ENCODE results near the gene PTPRH. TPM values are rescaled to one million over a fixed set of nuclear protein-coding genes. Genes with fewer than 3 reads are reported as not detected.
"Not testable (repeated sequence)": the region's sequence is repeated elsewhere in the genome, so short reads cannot be mapped to it uniquely, and the experiment has no call there.

PTPRH gene
- total RNA-seq, 6 experiments from 2014 or later = 4.2 to 25.9 (median 12.9) TPM

DNA sequence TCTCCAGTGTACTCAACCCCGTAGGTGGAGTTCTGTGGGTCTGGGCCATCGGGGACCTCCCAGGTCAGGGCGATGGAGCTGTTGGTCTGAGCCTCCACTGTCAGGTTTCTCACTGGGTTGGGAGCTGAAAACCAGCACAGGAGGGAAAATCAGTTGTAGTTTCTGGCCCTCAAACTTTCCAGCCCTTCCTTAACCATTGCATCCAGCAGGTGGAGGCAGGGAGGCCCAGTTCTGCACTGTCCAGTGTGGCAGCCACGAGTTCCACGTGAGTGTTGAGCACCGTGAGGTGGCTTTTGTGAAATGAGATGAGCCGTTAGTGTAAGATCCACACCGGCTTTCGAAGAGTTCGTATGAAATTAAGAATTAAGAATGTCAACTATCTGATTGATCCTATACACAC, 7.1 kb downstream of the PTPRH start:
- WGBS (ENCODE audit: insufficient coverage, low coverage, low lambda C conversion rate, missing lambda C conversion rate) = 72% methylated on average over 6 of the region's 10 CpGs
- intact Hi-C loops (cut with DNase I); H3K36me3 ChIP-seq: not testable (repeated sequence)

GRCh38 chr19:55199620-55200204, 9.6 kb downstream of the PTPRH start:
- no peak for TF ChIP-seq POLR2A (IDR thresholded peaks at IDR 0.05)
- TF ChIP-seq, protein P1, sequence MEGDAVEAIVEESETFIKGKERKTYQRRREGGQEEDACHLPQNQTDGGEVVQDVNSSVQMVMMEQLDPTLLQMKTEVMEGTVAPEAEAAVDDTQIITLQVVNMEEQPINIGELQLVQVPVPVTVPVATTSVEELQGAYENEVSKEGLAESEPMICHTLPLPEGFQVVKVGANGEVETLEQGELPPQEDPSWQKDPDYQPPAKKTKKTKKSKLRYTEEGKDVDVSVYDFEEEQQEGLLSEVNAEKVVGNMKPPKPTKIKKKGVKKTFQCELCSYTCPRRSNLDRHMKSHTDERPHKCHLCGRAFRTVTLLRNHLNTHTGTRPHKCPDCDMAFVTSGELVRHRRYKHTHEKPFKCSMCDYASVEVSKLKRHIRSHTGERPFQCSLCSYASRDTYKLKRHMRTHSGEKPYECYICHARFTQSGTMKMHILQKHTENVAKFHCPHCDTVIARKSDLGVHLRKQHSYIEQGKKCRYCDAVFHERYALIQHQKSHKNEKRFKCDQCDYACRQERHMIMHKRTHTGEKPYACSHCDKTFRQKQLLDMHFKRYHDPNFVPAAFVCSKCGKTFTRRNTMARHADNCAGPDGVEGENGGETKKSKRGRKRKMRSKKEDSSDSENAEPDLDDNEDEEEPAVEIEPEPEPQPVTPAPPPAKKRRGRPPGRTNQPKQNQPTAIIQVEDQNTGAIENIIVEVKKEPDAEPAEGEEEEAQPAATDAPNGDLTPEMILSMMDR (IDR thresholded peaks at IDR 0.05) = no peak
- DNase-seq (no peak), ATAC-seq (no peak)
- intact Hi-C loops (cut with DNase I) = loop anchor here in 1 of 2 donors (10.0 kb wide), 1 partner anchor 55 kb away; the partner anchor contains the start of gene PPP6R1
- Histone ChIP-seq H3K36me3 (peaks cover 0 to 8% (median 3%) of the 10 kb centered on the region in 4 donors), H3K4me3 (no peak overlapping the region), H3K27ac (no peak overlapping the region), H3K9me3 (no peaks in the 10 kb centered on the region), H3K27me3 (no peaks in the 10 kb centered on the region), H3K4me1 (no peaks in the 10 kb centered on the region)
- 29% methylated on average over 2 of the region's 5 CpGs for WGBS (ENCODE audit: insufficient coverage, low coverage, low lambda C conversion rate, missing lambda C conversion rate)

More for the DNA sequence above, 7.1 kb downstream of the PTPRH start:
- not testable (repeated sequence) for H3K27ac ChIP-seq, H3K4me3 ChIP-seq, H3K9me3 ChIP-seq, ATAC-seq, DNase-seq, H3K4me1 ChIP-seq, H3K27me3 ChIP-seq
- TF ChIP-seq, protein P1 (IDR thresholded peaks at IDR 0.05) = peak in 1 of 4 donors; percentile 13

GRCh38 chr19:55198651-55199050, 10.7 kb downstream of the PTPRH start:
- no peak overlapping the region for H3K27ac ChIP-seq
- no peak overlapping the region for H3K4me3 ChIP-seq
- peaks cover 0 to 8% (median 3%) of the 10 kb centered on the region in 4 donors for H3K36me3 ChIP-seq
- TF ChIP-seq POLR2A (IDR thresholded peaks at IDR 0.05) = no peak
- TF ChIP-seq, protein P1 (IDR thresholded peaks at IDR 0.05) = no peak
- intact Hi-C loops (cut with DNase I) = loop anchor here in 1 of 2 donors (10.0 kb wide), 1 partner anchor 56 kb away; the partner anchor contains the start of gene PPP6R1
- WGBS (ENCODE audit: insufficient coverage, low coverage, low lambda C conversion rate, missing lambda C conversion rate) = 100% methylated on average over 1 of the region's 5 CpGs
- no peak for ATAC-seq
- no peak for DNase-seq
- H3K4me1 ChIP-seq = no peaks in the 10 kb centered on the region
- H3K9me3 ChIP-seq = no peaks in the 10 kb centered on the region
- H3K27me3 ChIP-seq = no peaks in the 10 kb centered on the region

DNA sequence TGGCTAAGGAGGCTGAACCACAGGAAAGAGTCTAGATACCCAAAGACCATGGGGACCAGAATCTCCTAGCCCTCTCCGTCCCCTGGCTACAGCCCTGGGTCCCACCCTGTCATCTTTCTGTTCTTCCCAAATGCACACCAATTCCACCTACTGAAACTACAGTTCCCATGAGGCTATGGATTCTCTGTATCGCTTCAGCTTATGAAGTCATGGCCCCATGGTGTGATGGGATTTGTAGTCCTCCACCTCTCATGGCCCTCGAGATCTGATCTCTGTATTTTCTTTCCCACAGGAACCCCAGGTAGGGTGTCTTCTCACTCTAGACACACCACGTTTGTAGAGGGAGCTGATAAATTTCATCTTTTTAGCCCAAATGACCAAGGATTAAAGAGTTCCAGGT, 11.8 kb downstream of the PTPRH start:
- H3K9me3 ChIP-seq = no peaks in the 10 kb centered on the region
- H3K4me1 ChIP-seq = no peaks in the 10 kb centered on the region
- peaks cover 0 to 8% (median 3%) of the 10 kb centered on the region in 4 donors for H3K36me3 ChIP-seq
- TF ChIP-seq, protein P1 (IDR thresholded peaks at IDR 0.05) = no peak
- no peak for TF ChIP-seq POLR2A (IDR thresholded peaks at IDR 0.05)
- DNase-seq (no peak), ATAC-seq (peak in 1 of 4 donors; percentile 14)
- intact Hi-C loops (cut with DNase I) = loop anchor here in 1 of 2 donors (10.0 kb wide), 1 partner anchor 57 kb away; the partner anchor contains the start of gene PPP6R1
- H3K27me3 ChIP-seq = no peaks in the 10 kb centered on the region
- H3K27ac ChIP-seq = no peak overlapping the region
- WGBS (ENCODE audit: insufficient coverage, low coverage, low lambda C conversion rate, missing lambda C conversion rate) = 77% methylated on average over 4 of the region's 4 CpGs
- H3K4me3 ChIP-seq = no peak overlapping the region

Data from right lobe of liver (tissue), 6 donors.